Measurements from ENCODE around the gene CLCN1.

DNA sequence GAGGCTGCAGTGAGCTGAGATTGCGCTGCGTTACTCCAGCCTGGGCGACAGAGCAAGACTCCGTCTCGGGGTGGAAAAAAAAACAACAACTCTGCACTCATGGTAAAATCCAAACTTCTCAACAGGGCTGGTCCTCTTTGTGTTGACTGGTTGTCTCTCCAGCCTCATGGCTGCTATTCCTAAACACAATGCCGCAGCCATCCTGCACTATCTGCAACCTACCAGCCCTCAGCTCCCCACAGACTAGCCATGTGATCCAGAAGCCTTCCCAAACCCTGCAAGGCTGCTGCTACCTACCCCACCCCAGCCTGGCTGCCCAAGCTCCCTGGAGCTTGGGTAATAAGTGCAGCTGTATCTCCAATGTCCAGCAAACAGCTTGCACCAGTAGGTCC lies 77.0 kb downstream of the CLCN1 start:
- TF ChIP-seq, protein P1, sequence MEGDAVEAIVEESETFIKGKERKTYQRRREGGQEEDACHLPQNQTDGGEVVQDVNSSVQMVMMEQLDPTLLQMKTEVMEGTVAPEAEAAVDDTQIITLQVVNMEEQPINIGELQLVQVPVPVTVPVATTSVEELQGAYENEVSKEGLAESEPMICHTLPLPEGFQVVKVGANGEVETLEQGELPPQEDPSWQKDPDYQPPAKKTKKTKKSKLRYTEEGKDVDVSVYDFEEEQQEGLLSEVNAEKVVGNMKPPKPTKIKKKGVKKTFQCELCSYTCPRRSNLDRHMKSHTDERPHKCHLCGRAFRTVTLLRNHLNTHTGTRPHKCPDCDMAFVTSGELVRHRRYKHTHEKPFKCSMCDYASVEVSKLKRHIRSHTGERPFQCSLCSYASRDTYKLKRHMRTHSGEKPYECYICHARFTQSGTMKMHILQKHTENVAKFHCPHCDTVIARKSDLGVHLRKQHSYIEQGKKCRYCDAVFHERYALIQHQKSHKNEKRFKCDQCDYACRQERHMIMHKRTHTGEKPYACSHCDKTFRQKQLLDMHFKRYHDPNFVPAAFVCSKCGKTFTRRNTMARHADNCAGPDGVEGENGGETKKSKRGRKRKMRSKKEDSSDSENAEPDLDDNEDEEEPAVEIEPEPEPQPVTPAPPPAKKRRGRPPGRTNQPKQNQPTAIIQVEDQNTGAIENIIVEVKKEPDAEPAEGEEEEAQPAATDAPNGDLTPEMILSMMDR (IDR thresholded peaks at IDR 0.05), result no peak
- no peak for TF ChIP-seq POLR2A (IDR thresholded peaks at IDR 0.05)
